ENCODE measurements around the gene TJAP1.

Gene TJAP1, protein sequence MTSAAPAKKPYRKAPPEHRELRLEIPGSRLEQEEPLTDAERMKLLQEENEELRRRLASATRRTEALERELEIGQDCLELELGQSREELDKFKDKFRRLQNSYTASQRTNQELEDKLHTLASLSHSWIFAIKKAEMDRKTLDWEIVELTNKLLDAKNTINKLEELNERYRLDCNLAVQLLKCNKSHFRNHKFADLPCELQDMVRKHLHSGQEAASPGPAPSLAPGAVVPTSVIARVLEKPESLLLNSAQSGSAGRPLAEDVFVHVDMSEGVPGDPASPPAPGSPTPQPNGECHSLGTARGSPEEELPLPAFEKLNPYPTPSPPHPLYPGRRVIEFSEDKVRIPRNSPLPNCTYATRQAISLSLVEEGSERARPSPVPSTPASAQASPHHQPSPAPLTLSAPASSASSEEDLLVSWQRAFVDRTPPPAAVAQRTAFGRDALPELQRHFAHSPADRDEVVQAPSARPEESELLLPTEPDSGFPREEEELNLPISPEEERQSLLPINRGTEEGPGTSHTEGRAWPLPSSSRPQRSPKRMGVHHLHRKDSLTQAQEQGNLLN

DNA sequence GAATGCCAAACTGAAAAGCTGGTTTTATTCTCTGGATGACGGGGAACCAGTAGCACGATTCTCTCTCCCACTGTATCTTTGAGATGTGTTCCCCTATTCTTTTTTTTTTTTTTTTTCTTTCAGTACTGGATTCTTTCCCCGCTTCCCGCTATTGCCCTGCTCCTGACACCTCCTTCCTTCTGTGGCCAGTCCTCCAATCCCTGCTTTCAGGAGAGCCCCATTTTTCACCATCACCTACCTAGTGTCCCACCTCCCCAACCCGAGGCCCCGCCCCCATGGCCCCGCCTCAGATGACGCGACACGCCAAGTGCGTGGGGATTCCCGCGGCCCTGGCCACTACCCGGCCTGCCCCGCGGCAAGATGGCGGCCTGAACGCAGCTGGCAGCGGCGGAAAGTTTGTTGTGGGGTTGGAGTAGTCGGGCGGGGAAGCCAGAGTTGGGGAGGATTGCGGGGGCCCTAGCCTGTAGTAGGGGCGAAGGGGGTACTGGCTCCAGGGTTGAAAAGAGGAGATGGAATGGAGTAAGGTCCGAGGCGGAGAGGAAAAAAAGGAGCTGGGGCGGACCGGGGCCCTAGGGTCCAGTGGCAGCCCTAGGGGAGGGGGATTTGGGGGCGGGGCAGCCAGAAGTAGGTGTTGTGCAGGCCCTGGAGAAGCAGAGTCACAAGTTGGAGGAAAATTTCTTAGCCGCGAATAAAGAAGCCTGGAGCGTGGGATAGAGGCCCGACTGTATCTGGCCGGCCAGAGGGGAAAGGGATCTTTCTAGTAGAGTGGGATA lies at the start of gene TJAP1:
Gene TJAP1, plus strand, starts transcription at position 336 of the 773 bp plus-strand sequence. CDS start 21,432 bp downstream, outside the sequence.
- Mint-ChIP-seq H3K9me3 (no peaks in the 10 kb centered on the region), H3K27ac (peak within 1 kb of the TSS; percentile 85), H3K4me3 (peak within 1 kb of the TSS; percentile 97), H3K36me3 (ENCODE audit: low read depth) (peaks cover 5% of the 10 kb centered on the region), H3K27me3 (no peaks in the 10 kb centered on the region), H3K4me1 (ENCODE audit: low read depth) (peaks cover 47% of the 10 kb centered on the region)

DNA sequence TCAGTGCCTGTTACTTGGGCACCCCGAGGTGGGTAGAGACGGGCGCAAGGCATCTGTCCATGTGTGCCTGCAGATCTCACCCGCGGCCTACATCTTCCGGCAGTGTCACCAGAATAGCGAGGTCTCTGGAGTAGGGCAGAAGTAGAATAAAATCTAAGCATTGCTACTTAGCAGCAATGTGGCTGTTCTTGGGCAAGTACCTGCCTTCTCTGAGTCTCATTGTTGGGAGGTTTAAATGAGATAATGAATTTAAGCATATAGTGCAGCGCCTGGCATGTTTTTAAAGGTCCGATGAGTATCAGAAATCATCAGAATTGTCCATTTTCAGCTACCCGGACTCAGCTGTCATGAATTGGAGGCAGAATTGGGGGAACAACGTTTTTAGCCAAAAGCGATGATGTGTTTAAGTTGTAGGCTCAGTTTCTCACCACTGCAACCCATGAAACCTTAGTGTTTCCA lies 49.2 kb upstream of the TJAP1 start:
- peak overlapping the region; percentile 91 for H3K4me3 Mint-ChIP-seq
- H3K4me1 Mint-ChIP-seq (ENCODE audit: low read depth), result peaks cover 24% of the 10 kb centered on the region
- H3K9me3 Mint-ChIP-seq, result no peaks in the 10 kb centered on the region
- no peaks in the 10 kb centered on the region for H3K27me3 Mint-ChIP-seq
- H3K27ac Mint-ChIP-seq, result peak overlapping the region; percentile 96
- H3K36me3 Mint-ChIP-seq (ENCODE audit: low read depth), result peaks cover 15% of the 10 kb centered on the region

DNA sequence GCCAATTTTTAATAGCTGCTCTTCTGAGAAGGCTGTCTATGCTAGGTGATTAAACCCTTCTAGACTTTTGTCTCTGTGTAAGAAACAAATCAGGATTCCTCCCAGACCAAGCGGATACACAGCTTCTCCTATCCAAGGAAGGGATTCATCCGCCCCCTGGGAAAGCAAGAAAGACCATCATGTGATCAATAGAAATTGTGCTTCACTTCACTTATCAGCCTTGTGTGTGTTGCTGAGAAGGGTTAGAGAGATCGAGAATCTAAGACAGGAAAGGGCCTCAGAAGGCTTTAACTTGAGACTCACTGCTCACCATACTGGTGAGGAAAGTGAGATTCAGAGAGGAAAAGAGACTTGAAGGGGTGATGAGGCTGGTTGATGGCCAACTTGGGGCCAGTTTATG lies 48.5 kb upstream of the TJAP1 start:
- no peaks in the 10 kb centered on the region for H3K9me3 Mint-ChIP-seq
- peaks cover 24% of the 10 kb centered on the region for H3K4me1 Mint-ChIP-seq (ENCODE audit: low read depth)
- peaks cover 15% of the 10 kb centered on the region for H3K36me3 Mint-ChIP-seq (ENCODE audit: low read depth)
- peak overlapping the region; percentile 96 for H3K27ac Mint-ChIP-seq
- H3K27me3 Mint-ChIP-seq, result no peaks in the 10 kb centered on the region
- H3K4me3 Mint-ChIP-seq, result peak overlapping the region; percentile 91

DNA sequence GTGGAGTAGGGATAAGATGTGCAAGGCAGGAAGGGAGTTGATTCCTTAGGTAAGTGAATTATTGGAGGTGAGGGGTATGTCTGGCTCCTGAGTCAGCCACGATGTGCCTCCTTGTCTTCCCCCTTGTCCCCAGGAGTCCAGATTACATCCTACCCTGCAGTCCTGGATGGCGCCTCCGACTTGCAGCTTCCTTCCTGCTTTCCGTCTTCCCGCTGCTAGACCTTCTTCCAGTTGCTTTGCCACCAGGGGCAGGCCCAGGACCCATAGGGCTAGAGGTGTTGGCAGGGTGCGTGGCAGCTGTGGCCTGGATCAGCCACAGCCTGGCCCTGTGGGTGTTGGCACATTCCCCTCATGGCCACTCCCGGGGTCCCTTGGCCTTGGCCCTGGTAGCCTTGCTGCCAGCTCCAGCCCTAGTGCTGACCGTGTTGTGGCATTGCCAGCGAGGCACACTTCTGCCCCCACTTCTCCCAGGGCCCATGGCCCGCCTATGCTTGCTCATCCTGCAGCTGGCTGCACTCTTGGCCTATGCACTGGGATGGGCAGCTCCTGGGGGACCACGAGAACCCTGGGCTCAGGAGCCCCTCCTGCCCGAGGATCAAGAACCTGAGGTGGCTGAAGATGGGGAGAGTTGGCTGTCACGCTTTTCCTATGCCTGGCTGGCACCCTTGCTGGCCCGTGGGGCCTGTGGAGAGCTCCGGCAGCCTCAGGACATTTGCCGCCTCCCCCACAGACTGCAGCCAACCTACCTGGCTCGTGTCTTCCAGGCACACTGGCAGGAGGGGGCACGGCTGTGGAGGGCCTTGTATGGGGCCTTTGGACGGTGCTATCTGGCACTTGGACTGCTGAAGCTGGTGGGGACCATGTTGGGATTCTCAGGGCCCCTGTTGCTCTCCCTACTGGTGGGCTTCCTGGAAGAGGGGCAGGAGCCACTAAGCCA lies 45.1 kb upstream of the TJAP1 start:
- H3K9me3 Mint-ChIP-seq, result no peaks in the 10 kb centered on the region
- no peak overlapping the region for H3K27ac Mint-ChIP-seq
- peaks cover 24% of the 10 kb centered on the region for H3K36me3 Mint-ChIP-seq (ENCODE audit: low read depth)
- peaks cover 25% of the 10 kb centered on the region for H3K4me1 Mint-ChIP-seq (ENCODE audit: low read depth)
- no peaks in the 10 kb centered on the region for H3K27me3 Mint-ChIP-seq
- H3K4me3 Mint-ChIP-seq, result no peak overlapping the region

DNA sequence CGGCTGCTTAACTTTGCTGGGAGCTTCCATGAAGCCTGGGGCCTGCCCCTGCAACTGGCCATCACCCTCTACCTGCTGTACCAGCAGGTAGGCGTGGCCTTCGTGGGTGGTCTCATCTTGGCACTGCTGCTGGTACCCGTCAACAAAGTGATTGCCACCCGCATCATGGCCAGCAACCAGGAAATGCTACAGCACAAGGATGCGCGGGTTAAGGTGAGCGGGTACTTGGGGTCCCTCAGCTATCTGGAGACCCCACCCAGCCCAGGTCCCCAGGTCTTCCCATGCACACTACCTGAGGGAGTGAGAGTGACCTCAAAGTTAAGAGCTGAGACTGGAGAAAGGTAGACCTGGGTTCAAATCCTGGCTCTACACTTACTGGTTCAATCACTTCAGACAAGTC lies 44.2 kb upstream of the TJAP1 start:
- H3K36me3 Mint-ChIP-seq (ENCODE audit: low read depth), result peaks cover 31% of the 10 kb centered on the region
- no peak overlapping the region for H3K4me3 Mint-ChIP-seq
- H3K4me1 Mint-ChIP-seq (ENCODE audit: low read depth), result peaks cover 23% of the 10 kb centered on the region
- no peak overlapping the region for H3K27ac Mint-ChIP-seq
- no peaks in the 10 kb centered on the region for H3K27me3 Mint-ChIP-seq
- no peaks in the 10 kb centered on the region for H3K9me3 Mint-ChIP-seq

DNA sequence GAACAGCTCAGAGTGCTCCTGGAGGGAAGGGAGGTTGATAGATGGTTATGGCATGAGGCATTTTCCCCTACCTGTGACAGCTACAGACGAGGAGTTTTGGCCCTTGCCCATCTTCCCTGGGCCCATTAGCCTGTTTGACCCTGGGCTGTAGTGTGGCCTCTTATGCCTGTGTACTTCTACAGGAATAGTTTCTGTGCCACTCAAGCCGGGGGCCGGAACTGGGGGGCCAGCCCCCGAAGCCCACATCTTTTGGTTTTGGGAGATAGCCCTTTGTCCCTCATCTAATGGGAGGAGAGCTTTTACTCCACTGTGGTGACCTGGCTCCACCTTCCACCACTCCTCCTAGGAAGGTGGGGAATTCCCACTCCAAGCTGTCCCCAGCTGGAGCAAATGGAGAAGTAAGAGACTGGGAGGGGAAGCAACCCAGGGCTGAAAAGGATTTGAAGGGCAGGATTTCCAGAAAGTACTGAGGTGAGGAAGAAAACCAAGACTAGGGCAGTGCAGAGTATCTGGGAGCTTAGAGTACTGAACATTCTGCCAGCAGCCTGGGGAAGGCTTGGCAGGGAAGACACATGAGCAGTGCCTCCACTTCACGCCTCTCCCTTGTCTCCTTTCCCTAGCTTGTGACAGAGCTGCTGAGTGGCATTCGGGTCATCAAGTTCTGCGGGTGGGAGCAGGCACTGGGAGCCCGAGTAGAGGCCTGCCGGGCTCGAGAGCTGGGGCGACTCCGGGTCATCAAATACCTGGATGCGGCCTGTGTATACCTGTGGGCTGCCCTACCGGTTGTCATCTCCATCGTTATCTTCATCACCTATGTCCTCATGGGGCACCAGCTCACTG lies 43.1 kb upstream of the TJAP1 start:
- no peaks in the 10 kb centered on the region for H3K9me3 Mint-ChIP-seq
- peaks cover 13% of the 10 kb centered on the region for H3K4me1 Mint-ChIP-seq (ENCODE audit: low read depth)
- H3K27me3 Mint-ChIP-seq, result no peaks in the 10 kb centered on the region
- H3K4me3 Mint-ChIP-seq, result no peak overlapping the region
- H3K36me3 Mint-ChIP-seq (ENCODE audit: low read depth), result peaks cover 24% of the 10 kb centered on the region
- no peak overlapping the region for H3K27ac Mint-ChIP-seq

DNA sequence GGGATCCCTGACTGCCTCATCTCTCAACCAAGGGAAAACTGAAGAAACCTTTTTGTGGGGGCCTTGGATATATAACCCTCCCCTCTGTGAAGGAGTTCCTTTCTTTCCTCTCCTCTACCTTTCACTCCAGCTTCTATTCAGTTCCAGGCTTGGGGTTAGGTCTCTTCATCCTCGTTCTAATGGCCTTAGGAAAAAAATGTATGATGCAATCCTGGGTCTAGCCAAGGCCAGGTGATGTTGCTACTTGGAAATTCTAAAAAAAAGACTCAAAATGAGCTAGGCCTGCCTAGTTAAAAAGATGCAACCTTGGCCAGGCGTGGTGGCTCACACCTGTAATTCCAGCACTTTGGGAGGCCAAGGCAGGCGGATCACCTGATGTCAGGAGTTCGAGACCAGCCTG lies 42.4 kb upstream of the TJAP1 start:
- no peak overlapping the region for H3K27ac Mint-ChIP-seq
- peaks cover 24% of the 10 kb centered on the region for H3K36me3 Mint-ChIP-seq (ENCODE audit: low read depth)
- H3K9me3 Mint-ChIP-seq, result no peaks in the 10 kb centered on the region
- no peaks in the 10 kb centered on the region for H3K27me3 Mint-ChIP-seq
- H3K4me3 Mint-ChIP-seq, result no peak overlapping the region
- peaks cover 13% of the 10 kb centered on the region for H3K4me1 Mint-ChIP-seq (ENCODE audit: low read depth)

DNA sequence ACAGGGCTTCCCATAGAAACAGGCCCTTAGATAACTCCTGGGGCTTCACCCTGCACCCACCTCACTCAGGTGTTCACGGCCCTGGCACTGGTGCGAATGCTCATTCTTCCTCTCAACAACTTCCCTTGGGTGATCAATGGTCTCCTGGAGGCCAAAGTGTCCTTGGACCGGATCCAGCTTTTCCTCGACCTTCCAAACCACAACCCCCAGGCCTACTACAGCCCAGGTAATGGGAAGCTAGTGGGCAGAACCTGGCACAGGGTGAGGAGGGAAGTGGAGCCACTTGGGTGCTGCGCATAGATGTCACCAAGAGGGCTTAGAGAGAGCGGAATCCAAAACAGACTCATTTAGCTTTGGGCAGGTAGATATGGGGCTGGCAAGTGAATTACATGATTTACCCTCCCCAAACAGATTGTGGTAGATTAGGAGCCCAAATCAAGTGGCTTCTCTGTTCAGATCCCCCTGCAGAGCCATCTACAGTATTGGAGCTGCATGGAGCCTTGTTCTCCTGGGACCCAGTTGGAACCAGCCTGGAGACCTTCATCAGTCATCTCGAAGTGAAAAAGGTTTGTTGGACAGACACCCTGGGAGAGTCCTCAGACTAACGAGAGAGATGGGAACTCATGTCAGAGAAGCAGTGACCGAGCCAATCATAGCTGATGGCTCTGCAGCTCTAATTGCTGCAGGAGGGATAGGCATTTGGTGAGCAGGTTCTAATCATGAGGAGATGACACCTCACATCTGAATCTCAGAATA lies 41.5 kb upstream of the TJAP1 start:
- no peaks in the 10 kb centered on the region for H3K27me3 Mint-ChIP-seq
- H3K4me1 Mint-ChIP-seq (ENCODE audit: low read depth), result peaks cover 9% of the 10 kb centered on the region
- no peak overlapping the region for H3K27ac Mint-ChIP-seq
- peaks cover 24% of the 10 kb centered on the region for H3K36me3 Mint-ChIP-seq (ENCODE audit: low read depth)
- no peaks in the 10 kb centered on the region for H3K9me3 Mint-ChIP-seq
- H3K4me3 Mint-ChIP-seq, result no peak overlapping the region

DNA sequence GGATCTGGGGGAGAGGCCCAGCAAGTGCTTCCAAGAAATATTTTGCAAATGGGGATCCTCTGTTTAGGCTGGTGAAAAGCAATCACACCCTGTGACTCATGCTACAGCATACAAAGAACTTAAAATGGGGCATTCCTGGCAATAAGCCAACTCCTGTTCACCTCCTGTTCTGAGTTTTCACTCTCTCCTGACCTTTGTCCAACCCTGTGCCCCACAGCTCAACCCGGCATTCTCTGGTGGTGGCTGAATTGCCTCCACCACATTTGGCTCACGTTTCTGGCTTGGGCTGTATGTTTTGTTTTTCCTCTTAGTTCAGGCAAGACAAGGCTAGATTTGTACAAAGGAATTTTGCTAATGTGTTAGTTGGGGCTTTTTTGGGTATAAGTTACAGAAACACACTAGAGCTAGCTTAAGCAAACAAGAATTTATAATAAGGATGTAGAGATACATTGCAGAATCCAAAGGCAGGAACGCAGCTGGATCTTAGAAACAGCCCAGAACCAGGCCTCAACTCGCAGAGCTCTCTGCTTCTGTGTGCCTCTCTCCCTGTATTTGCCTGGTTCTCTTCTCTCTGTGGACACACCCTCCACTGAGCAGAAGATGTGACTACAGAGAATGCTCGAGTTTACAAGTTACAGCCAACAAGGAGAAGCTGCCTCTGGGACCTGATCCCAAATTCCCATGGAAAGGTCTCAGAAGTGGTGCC lies 40.6 kb upstream of the TJAP1 start:
- Mint-ChIP-seq H3K9me3 (no peaks in the 10 kb centered on the region), H3K27me3 (no peaks in the 10 kb centered on the region), H3K4me3 (no peak overlapping the region), H3K36me3 (ENCODE audit: low read depth) (peaks cover 26% of the 10 kb centered on the region), H3K27ac (no peak overlapping the region), H3K4me1 (ENCODE audit: low read depth) (peaks cover 9% of the 10 kb centered on the region)

DNA sequence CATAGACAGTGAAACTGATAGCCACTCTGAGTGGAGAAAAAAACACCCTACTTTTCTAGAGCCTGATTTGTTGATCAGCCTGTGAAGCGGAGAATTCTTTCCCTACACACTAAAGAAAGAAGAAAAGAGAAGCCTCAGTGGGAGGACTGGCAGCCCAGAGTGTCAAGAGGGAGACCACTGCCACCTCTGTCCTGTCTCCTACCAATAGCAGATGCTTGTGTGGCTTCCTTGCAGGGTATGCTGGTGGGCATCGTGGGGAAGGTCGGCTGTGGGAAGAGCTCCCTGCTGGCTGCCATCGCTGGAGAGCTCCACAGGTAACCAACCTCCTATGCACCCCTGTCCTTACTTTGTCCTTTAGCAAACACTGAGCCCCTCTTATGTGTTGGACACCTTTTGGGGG lies 39.7 kb upstream of the TJAP1 start:
- Mint-ChIP-seq H3K36me3 (ENCODE audit: low read depth) (peaks cover 22% of the 10 kb centered on the region), H3K27me3 (no peaks in the 10 kb centered on the region), H3K9me3 (no peaks in the 10 kb centered on the region)

DNA sequence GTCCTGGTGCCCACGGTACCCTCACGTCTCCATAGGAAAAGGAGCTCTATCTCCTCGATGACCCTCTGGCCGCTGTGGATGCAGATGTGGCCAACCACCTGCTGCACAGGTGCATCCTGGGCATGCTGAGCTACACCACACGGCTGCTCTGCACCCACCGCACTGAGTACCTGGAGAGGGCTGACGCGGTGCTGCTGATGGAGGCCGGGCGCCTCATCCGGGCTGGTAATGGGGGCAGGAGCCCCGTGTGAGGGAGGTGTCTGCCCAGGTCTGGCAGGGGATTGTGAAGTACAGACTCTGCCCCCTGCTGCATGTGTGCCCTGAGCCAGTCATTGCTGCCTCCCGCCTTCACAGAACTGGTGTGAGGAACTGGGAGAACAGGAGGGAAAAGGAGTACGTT lies 34.4 kb upstream of the TJAP1 start:
- no peak overlapping the region for H3K27ac Mint-ChIP-seq

More for the DNA sequence above, 39.7 kb upstream of the TJAP1 start:
- no peak overlapping the region for H3K27ac Mint-ChIP-seq
- peaks cover 9% of the 10 kb centered on the region for H3K4me1 Mint-ChIP-seq (ENCODE audit: low read depth)
- H3K4me3 Mint-ChIP-seq, result no peak overlapping the region

DNA sequence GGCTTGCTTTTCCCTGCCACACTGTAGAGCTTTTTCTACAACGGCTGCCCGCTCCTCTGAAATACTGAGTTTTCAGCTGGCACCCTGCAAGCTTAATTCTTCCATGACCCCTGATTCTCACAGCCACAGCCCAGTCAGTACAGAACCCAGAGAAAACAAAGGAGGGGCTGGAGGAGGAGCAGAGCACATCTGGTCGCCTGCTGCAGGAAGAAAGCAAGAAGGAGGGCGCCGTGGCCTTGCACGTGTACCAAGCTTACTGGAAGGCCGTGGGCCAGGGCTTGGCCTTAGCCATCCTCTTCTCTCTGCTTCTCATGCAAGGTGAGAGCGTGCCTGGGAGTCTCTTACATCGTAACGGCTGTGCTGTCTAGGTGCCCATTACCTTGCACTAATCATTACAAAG lies 33.3 kb upstream of the TJAP1 start:
- H3K27me3 Mint-ChIP-seq, result no peaks in the 10 kb centered on the region

More for the DNA sequence above, 34.4 kb upstream of the TJAP1 start:
- peaks cover 22% of the 10 kb centered on the region for H3K36me3 Mint-ChIP-seq (ENCODE audit: low read depth)
- no peaks in the 10 kb centered on the region for H3K9me3 Mint-ChIP-seq
- no peaks in the 10 kb centered on the region for H3K4me1 Mint-ChIP-seq (ENCODE audit: low read depth)
- no peak overlapping the region for H3K4me3 Mint-ChIP-seq
- H3K27me3 Mint-ChIP-seq, result no peaks in the 10 kb centered on the region

DNA sequence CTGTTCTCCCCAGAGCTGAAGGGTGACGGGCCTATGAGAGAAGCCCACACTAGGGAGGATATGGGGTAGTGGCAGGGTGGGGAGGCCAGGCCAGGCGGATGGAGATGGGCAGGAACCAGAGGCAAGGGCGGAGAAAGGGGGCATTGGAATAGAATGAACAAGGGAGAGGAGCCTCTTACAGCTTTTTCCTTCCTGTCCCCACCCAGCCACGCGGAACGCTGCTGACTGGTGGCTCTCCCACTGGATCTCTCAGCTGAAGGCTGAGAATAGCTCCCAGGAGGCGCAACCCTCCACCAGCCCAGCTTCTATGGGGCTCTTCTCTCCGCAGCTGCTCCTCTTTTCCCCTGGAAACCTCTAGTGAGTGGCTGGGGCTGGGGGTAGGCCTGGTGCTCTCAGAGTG lies 32.8 kb upstream of the TJAP1 start:
- no peaks in the 10 kb centered on the region for H3K9me3 Mint-ChIP-seq
- H3K27ac Mint-ChIP-seq, result no peak overlapping the region
- H3K4me3 Mint-ChIP-seq, result no peak overlapping the region
- no peaks in the 10 kb centered on the region for H3K27me3 Mint-ChIP-seq
- H3K36me3 Mint-ChIP-seq (ENCODE audit: low read depth), result peaks cover 20% of the 10 kb centered on the region
- H3K4me1 Mint-ChIP-seq (ENCODE audit: low read depth), result no peaks in the 10 kb centered on the region

More for the DNA sequence above, 33.3 kb upstream of the TJAP1 start:
- Mint-ChIP-seq H3K9me3 (no peaks in the 10 kb centered on the region), H3K4me1 (ENCODE audit: low read depth) (no peaks in the 10 kb centered on the region), H3K4me3 (no peak overlapping the region), H3K27ac (no peak overlapping the region), H3K36me3 (ENCODE audit: low read depth) (peaks cover 20% of the 10 kb centered on the region)
